Activated naive CD8-positive, alpha-beta T cell treated with anti-CD3 and anti-CD28 coated beads, Interleukin-2, amount 50 U/mL, for 16 hours (primary cell): Measurements from ENCODE around the gene IQGAP2.
A peak's percentile ranks its signal among the peaks of the same experiment; 100 is the strongest.
"Not testable (repeated sequence)": the region's sequence is repeated elsewhere in the genome, so short reads cannot be mapped to it uniquely, and the experiment has no call there.

Experiments used
- DNase-seq: peaks from one replicate; pipeline ENCODE4 v3.0.0-alpha.2; 2020; ENCODE audit warnings: low read depth, low spot score

The IQGAP2 gene, protein sequence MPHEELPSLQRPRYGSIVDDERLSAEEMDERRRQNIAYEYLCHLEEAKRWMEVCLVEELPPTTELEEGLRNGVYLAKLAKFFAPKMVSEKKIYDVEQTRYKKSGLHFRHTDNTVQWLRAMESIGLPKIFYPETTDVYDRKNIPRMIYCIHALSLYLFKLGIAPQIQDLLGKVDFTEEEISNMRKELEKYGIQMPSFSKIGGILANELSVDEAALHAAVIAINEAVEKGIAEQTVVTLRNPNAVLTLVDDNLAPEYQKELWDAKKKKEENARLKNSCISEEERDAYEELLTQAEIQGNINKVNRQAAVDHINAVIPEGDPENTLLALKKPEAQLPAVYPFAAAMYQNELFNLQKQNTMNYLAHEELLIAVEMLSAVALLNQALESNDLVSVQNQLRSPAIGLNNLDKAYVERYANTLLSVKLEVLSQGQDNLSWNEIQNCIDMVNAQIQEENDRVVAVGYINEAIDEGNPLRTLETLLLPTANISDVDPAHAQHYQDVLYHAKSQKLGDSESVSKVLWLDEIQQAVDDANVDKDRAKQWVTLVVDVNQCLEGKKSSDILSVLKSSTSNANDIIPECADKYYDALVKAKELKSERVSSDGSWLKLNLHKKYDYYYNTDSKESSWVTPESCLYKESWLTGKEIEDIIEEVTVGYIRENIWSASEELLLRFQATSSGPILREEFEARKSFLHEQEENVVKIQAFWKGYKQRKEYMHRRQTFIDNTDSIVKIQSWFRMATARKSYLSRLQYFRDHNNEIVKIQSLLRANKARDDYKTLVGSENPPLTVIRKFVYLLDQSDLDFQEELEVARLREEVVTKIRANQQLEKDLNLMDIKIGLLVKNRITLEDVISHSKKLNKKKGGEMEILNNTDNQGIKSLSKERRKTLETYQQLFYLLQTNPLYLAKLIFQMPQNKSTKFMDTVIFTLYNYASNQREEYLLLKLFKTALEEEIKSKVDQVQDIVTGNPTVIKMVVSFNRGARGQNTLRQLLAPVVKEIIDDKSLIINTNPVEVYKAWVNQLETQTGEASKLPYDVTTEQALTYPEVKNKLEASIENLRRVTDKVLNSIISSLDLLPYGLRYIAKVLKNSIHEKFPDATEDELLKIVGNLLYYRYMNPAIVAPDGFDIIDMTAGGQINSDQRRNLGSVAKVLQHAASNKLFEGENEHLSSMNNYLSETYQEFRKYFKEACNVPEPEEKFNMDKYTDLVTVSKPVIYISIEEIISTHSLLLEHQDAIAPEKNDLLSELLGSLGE (N-terminal part only)

DNA sequence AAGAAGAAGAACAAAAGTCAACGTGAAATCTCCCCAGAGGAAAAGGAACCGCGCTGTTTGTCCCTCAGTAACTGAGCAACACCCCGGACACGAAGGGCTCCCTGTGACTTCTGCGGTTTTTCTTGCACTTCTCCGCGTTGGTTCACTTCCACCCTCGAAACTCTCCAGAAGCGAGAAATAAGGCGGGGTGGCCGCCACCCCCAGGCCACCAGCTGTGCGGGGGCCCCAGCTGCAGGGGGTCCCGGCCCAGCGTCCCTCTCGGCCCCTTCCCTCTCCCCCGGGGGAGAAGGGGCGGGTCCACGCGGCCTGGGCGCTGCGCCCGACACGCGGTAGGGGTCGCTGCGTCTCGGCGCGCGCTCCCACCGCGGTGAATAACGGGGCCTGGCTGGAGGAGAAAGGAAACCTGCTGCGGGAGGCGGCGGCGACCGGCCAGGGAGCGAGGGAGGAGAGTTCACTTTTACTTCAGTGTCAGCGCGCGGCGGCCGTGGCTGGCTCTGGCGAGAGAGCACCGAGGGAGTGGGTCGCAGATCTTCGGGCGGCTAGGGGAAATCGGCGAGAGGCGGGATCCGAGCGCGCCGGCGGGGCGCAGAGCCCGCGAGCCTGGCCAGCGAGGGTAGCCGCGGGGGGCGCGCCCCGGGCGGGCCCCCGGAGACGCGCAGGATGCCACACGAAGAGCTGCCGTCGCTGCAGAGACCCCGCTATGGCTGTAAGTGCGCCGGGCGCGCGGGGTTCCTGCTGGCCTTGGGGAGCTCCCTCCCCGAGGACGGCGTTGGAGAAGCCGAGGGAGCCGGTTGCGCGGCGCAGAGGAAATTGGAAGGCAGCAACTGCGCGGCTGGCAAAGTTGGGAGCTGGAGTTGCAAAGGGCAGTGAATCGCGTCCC lies at the start of gene IQGAP2:
Gene IQGAP2 (plus strand): TSS at position 400 of the 880 bp plus-strand sequence. CDS start 261 bp downstream, at position 661.
- DNase-seq = peak; percentile 45

DNA sequence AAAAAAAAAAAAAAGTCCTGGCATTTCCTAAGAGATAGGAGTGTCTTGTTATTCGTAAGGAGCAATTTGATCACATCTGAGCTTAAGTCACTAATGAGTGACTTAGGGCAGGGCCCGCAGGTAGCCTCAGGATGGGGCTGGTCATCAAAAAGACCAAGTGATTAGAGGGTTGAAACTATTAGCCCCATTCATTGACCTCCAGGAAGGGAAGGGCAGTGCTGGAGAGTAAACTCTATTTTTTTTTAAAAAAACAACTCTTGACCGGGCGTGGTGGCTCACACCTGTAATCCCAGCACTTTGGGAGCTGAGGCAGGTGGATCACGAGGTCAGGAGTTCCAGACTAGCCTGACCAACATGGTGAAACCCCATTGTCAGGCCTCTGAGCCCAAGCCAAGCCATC lies 46.2 kb upstream of the IQGAP2 start:
- no peak for DNase-seq

DNA sequence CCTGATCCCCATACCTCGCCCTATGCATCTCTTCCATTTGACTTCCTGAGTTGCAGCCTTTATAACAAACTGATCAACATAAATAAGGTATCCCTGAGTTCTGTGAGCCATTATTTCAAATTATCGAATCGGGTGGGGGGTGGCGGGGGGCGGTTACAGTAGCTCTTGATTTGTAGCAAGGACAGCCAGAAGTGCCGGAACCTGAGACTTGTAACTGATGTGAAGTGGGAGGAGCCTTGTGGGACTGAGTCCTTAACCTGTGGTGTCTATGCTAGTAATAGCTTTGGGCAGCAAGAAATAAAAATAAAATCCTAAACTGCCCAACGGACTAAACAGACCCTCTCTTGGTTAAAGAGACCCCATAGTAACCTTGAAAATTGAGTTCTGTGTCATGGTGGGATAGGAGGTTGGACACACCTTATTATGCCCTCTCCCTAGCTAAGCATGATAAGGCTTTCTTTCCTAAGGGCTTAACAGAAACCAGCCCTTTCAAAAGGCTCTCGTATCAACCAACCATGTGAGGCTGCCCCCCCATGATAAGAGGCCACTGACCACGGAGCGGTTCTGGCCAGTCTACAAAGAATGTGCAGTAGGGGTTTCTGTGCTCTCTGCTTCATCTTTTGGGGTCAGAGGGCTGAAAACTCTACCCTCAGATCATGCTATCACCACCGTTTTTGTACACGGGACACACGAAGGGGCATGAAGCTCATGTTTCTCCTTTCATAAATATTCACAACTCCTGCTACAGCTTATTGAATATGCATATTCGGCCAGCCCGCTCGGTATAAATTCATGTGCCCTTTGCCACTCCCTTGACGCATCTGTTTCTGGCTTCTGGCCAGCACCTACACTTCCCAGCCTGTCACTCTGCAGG lies 39.5 kb upstream of the IQGAP2 start:
- DNase-seq = no peak

DNA sequence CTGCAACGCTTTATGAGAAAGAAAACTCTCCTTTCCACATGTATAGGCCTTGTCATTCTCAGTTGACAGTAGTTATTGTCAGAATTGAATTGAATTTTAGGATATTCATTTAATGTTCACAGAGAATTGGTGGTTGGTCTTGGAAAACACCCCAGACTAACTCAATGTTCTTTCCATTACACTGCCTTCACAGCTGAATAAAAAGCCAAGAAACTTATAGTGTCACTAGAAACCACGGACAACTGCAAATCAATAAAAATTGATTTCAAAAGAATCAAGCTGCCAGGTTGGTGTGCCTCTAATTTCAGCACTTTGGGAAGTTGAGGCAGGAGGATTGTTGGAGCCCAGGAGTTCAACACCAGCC lies 38.9 kb upstream of the IQGAP2 start:
- DNase-seq = no peak

DNA sequence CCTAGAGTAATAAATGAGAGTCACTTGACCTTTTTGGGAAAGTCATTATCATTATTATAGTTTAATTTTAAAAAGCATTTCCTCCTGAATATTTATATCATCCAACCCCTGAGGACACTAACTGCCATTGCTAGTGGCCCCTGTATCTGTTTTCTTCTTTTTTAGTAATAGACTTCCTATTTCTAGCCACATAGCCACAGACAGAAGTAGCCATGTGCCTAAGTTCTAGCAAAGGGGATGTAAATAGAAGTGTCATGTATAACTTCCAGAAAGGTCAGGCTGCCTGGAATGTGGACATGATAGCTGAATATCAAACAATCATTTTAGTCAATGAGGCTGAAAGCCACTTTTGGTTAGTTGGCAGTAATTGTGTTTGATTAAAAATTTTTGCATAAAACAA lies 37.5 kb upstream of the IQGAP2 start:
- no peak for DNase-seq

DNA sequence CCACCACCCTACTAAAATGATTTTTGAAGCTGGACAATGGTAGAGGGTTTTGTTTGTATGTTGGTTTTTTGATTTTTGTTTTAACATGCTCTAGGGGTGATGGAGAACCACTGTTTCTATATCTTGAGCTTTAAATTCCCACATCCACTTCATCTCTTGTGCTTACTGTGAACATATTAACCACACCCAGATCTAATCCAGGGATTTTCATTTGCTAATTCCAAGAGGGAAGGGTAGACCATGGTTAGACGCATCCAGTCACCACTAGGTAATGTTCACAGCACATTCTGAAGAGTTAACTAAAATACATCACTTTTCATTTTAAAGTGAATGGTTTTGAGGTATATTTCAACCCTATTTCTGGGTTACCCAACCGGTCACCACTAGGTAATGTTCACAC lies 36.5 kb upstream of the IQGAP2 start:
- no peak for DNase-seq

DNA sequence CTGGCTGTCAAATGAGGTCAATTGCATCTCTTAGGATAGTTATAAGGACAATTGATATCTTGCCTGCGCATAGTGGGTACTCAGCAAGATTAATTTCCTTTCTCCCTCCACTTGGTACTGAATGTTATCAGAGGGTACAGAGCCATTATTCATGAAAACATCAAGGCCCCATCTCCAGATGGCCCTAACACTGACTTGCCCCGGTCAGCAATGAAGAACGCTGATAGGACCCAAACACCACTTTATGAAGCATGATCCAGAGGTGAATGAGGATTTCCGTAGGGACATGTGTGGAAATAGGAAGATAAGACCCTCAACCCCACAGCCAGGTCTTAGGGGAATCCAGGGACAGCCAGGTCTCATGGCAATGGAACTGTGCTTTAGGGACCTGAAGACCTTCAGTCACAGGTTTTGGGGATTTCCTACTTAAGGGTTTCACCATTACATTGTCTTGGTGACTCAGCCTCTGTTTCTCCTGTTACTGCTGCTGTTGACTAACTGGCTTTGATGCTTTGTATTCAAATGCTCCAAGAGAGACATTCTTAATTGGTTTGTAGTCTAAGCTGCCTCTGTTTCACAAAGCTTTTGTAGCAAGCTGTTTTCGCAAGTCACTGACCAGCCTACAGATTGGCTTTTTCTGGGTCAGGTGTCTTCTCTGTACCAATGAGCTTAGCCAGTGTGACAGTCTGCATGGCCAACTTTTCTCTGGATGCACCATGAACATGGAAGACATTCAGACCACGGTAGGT lies 35.3 kb upstream of the IQGAP2 start:
- DNase-seq = peak; percentile 4

DNA sequence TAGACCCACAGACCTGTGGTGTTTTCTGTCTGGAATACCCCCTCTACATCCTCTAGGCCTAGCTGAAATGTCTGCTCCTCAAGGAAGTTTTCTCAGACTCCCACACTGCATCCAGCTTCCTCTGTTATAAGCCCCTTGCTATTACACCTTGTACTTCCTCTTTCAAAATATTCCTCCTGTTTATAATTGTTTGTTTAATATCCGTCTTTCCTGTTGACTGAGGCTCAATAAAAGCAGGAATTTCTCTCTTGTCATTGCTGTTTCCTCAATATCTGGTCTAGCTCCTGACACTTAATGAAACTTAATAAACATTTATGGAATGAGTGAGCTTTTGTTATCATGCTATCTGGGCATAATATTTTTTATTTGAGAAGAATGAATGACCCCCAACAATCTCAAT lies 34.1 kb upstream of the IQGAP2 start:
- DNase-seq = no peak

DNA sequence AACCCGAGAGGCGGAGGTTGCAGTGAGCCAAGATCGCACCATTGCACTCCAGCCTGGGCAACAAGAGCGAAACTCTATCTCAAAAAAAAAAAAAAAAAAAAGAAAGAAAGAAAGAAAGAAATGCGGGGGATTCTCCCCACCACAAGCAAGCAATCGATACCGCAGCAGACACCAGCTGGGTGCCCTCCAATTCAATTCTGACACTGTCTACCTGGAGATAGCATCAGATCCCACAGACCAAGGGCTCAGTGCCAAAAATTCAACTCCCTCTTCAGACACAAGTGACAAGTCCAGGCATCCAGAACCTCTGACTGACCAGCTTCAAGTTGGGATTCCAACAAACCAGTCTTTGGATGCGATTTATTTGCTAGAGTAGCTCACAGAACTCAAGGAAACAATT lies 33.4 kb upstream of the IQGAP2 start:
- DNase-seq = not testable (repeated sequence)

DNA sequence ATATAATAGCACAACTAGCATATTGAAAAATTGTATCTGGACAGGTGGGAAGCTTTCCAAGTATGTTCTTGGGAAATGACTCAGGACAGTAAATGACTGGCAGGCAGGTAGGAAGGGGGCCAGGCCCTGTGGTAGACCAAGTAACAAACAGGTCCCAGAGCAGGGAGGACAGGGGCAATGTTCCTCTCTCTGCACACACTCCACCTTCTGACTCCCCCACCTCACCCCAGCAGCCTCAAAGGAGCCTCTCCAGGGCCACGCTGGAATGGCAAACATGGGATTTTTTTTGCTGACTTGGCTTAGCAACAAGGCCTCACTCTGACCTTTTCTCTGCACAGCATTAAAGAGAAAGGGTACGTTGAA lies 31.1 kb upstream of the IQGAP2 start:
- DNase-seq = no peak

DNA sequence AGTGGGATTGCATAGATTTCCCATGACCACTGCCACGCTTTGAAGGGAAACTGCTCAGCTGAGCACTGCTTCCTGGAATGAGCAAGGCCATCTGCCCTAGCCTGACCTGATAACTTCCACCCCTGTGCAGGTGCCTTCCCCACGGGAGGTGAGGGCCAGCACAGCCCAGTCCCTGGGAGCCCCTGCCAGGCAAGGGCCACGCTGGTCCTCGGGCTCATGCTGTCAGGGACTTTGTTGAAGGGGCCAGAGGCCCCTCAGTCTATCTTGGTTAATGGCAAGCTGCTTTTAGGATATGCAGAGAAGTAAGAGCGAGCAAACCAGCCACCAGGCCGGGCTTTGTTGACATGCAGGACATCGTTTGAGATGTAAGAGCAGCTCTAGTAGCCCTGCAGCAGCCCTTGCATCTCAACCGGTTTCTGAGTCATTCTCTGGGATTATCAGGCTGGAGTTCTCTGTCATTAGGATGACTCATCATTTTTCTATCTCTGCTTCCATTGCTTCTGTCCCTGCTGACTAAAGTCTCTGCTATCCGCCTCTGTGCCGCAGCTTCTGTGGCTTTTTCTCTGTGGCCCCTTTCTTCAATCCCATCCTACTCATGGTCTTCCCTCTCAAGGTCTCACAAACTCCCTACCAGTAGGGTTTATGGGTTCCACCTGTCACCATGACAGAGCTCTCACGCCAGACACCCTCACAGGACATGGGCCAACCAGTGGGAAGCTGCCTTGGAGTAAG lies 30.6 kb upstream of the IQGAP2 start:
- no peak for DNase-seq

DNA sequence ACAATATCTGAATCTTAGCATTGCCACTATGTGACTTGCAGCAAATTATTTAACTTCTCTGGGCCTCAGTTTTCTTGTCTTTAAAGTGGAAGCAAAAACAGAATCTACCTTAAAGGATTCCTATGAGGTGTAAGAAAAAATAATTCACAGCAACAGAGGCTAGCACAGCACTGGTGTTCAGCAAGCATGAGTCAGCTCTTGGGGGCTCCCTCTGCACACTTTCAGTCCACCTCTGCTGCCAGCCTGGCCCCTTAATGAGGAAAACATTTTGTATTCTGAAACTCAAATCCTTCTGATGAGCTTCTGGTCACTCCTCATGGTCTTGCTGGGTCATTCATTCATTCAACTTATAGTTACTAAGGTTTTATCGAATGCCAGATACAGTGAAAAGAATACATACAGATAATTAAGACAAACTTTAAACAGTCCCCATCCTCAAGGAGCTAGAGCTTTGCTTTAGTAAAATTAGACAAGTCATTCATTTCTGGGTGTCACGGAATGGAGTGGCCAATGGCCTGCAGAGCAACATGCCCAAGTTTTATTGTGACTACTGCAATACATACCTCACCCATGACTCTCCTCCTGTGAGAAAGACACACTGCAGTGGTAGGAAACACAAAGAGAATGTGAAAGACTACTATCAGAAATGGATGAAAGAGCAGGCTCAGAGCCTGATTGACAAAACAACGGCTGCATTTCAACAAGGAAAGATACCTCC lies 26.8 kb upstream of the IQGAP2 start:
- no peak for DNase-seq

DNA sequence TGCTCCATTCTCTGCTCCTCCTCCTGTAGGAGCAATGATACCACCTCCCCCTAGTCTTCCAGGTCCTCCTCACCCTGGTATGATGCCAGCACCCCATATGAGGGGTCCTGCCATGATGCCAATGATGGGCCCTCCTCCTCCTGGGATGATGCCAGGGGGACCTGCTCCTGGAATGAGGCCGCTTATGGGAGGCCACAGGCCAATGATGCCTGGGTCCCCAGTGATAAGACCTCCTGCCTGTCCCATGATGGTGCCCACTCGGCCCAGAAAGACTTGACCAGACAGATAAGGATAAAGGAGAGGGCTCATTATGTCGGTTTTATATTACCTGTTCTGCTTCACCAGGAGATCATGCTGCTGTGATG lies 26.2 kb upstream of the IQGAP2 start:
- DNase-seq = no peak

DNA sequence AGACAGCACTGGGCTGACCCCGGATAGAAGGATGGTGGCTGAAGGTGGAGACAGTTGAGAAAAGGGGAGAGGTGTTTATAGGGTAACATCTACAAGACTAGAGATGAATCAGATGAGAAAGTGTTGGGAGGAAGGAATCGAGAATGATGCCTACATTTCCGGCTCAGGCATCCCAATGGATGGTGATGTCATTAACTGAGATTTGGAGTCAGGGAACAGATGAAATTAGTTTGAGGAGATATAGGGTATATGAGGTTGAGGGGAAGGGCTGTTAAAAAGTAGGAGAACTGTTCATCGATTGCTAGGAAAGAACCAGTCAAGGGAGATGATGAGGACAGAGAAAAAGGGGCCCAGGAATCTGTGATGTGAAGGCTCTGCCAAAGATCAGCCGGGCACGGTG lies 24.7 kb upstream of the IQGAP2 start:
- no peak for DNase-seq

DNA sequence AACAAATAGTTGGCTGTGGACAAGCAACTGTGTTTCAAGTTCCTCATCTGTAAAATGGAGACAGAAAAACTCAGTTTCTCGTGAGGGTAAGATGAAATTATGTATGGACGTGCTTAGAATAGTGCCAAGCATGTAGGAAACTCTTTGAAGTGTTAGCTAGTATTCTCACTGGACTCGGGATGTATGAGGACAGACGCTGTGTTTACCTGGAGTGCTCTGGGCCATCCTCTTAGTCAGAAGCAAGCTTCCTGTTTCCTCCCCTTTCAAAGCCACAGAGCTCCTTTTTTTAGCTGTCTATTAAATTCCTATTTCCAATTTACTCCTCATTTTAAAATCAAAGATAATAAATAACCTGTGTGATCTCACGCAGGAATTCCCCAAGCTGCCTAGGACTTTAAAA lies 23.8 kb upstream of the IQGAP2 start:
- no peak for DNase-seq

DNA sequence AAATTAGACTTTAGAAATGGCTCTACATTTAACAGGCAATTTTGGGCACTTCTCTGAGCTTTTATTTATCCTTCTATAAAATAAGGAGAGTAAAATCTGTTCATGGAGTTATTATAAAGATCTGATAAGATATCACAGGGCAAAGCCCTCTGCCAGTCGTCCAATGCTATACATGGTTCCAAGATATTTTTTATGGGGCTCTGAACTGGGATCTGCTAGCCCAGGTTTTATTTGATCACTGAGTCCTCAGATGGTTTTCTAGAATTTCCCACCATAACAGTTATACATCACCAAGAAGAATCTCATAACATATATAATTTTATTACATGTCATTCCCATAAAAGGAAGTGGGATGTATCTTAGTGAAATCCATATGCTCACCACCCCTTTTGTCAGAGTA lies 23.2 kb upstream of the IQGAP2 start:
- DNase-seq = no peak

DNA sequence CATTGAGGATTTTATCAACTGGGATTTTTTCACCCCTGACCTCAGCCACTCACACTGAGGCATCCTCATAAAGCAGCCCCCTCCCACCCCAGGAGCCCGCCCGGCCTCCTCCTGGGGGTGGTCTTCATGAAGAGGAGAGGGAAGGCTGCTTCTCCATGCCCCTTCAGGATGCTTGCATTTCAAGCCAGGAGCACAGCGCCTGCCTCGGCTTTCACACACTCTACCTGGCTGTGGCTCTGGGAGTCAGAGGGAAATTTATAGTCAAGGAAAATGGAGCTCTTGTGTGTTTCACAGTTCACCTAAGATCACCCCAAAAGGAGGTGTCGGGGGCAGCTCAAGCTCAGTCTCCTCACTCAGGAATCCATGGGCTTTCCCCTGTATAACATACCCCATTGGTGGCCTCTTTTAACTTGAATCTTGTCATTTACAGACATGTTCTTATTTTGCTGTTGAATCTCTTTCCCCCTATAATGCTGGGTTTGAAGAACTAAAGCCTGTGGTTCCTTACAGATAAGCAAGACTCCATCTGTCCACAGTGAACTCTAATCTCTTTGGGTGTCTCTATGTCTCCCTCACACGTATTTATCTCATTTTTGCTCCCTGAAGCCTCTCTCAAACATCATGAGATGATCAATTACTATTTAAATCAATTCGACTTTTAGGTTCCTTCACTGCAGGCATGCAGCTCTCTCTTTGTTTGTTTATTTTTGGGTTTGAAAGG lies 22.6 kb upstream of the IQGAP2 start:
- DNase-seq = no peak
